ENCODE measurements around the gene MORF4L1. TPM values are rescaled to one million over a fixed set of nuclear protein-coding genes. Genes with fewer than 3 reads are reported as not detected.

Gene MORF4L1
- total and polyA plus RNA-seq, 10 of the 15 experiments (the other 5 are each of a cell fraction or from before 2014, with no cell fraction given), result 113 to 636 (median 229) TPM

- ChIA-PET POLR2A (interaction anchor here (0.8 to 1.2 kb wide), 2 partner anchors 27 to 39 kb away, joined by 3 read pairs; no protein-coding TSS in a partner anchor), SMC1A (ENCODE audit: uncharacterized antibody, unreplicated experiment) (interaction anchor here (1.2 to 1.3 kb wide), 2 partner anchors 28 to 71 kb away, joined by 3 read pairs; no protein-coding TSS in a partner anchor), RAD21 (ENCODE audit: unreplicated experiment) (no interaction called here), CTCF (interaction anchor here (1.8 kb wide), 1 partner anchor 59 kb away, joined by 4 read pairs; no protein-coding TSS in a partner anchor)
- H2AFZ ChIP-seq (ENCODE audit: control insufficient read depth, low read depth, low read length), result no peak overlapping the region
- FAIRE-seq, result no peak
- in situ Hi-C loops (cut with MboI), result no loop called here
- no peak overlapping the region for H3K9ac ChIP-seq (ENCODE audit: control insufficient read depth, insufficient read depth, low read length)
- H3K36me3 ChIP-seq (ENCODE audit: control insufficient read depth in 2 of 2, insufficient read depth in 2 of 2, low read length in 1 of 2), result no peaks in the 10 kb centered on the region
- no peak for TF ChIP-seq TBL1XR1 (IDR thresholded peaks at IDR 0.05; ENCODE audit: low read depth, low read length)
- no peak for TF ChIP-seq EED (IDR thresholded peaks at IDR 0.05; ENCODE audit: low read depth)
- no peak for TF ChIP-seq PML (IDR thresholded peaks at IDR 0.05; ENCODE audit: low read length)
- TF ChIP-seq BHLHE40 (IDR thresholded peaks at IDR 0.05; ENCODE audit: borderline replicate concordance in 1 of 2, low read depth in 2 of 2, low read length in 1 of 2), result no peak
- no peak for TF ChIP-seq NBN (IDR thresholded peaks at IDR 0.05)
- no peak for TF ChIP-seq ZNF217 (IDR thresholded peaks at IDR 0.05)
- TF ChIP-seq TARDBP (IDR thresholded peaks at IDR 0.05; ENCODE audit: borderline replicate concordance), result no peak
- peaks cover 12% of the 10 kb centered on the region for H3K4me1 ChIP-seq (ENCODE audit: control insufficient read depth, insufficient read depth, low read length)
- intact Hi-C loops (cut with micrococcal nuclease; ENCODE audit: unreplicated experiment), result no loop called here
- 83% methylated on average over 5 of the region's 5 CpGs for WGBS (ENCODE audit: insufficient coverage, insufficient replicate concordance, low lambda C conversion rate, missing lambda C conversion rate)
- no peak overlapping the region for H3K4me3 ChIP-seq
- no peak for ATAC-seq
- no peak overlapping the region for H3K27ac ChIP-seq (ENCODE audit: control insufficient read depth, insufficient read depth)
- no peaks in the 10 kb centered on the region for H3K9me3 ChIP-seq (replicated peaks; ENCODE audit: control insufficient read depth, insufficient read depth, low read length)
- no TSS peak for BruUV-seq (replicated peaks)
- no peaks in the 10 kb centered on the region; a peak in 1 of 4 replicates for H3K27me3 ChIP-seq (replicated peaks in 1 of 2; ENCODE audit: control insufficient read depth in 2 of 2, insufficient read depth in 2 of 2, low read length in 1 of 2)
- no peaks in the 10 kb centered on the region for H4K20me1 ChIP-seq (ENCODE audit: control insufficient read depth, insufficient read depth)
- H3K79me2 ChIP-seq (ENCODE audit: control insufficient read depth, insufficient read depth, low read length), result peaks cover 27% of the 10 kb centered on the region
- H3K4me2 ChIP-seq (ENCODE audit: control insufficient read depth, insufficient read depth), result no peak overlapping the region
- DNase-seq (ENCODE audit: low read depth, low spot score), result no peak
Observed at GRCh38 chr15:78947506-78947905, 74.8 kb downstream of the MORF4L1 start.

Small RNA genes lying within 50 kb of the gene (small RNA-seq; reads per million reads assigned to genes)
- not detected for gene RNU6-415P

Other genes starting within 250 kb of the MORF4L1 start
- not detected in 2 replicates for gene CHRNB4, start 231.7 kb upstream of the MORF4L1 start, total RNA-seq (2014; rRNA removed)
- gene CHRNB4, start 231.7 kb upstream of the MORF4L1 start, total RNA-seq (2014; rRNA removed; fragmentation: Illumina TruSeq; extraction: Trizol), result not detected in 2 replicates
- gene CHRNB4, start 231.7 kb upstream of the MORF4L1 start, total RNA-seq (2021), result not detected in 2 replicates
- 0.10 TPM in 1 of 2 replicates, not detected in the other for gene CHRNB4, start 231.7 kb upstream of the MORF4L1 start, polyA plus RNA-seq (2011; rRNA removed)
- not detected in 2 replicates for gene CHRNB4, start 231.7 kb upstream of the MORF4L1 start, polyA plus RNA-seq (2014; fragmentation: Illumina TruSeq; extraction: Trizol)
- gene CHRNB4, start 231.7 kb upstream of the MORF4L1 start, polyA plus RNA-seq (2014; fragmentation: Nextera tagmentation; extraction: Ambion mirVana), result not detected
- gene CHRNB4, start 231.7 kb upstream of the MORF4L1 start, polyA plus RNA-seq (2014; rRNA removed), result not detected in 2 replicates
- not detected for gene CHRNB4, start 231.7 kb upstream of the MORF4L1 start, polyA plus RNA-seq (2016; fragmentation: Nextera tagmentation; extraction: Ambion mirVana)
- 0.22 TPM in 1 of 2 replicates, not detected in the other for gene ADAMTS7, start 61.4 kb upstream of the MORF4L1 start, total RNA-seq (2014; rRNA removed)
- gene ADAMTS7, start 61.4 kb upstream of the MORF4L1 start, total RNA-seq (2014; rRNA removed; fragmentation: Illumina TruSeq; extraction: Trizol), result 0.09 TPM in 1 of 2 replicates, not detected in the other
- gene ADAMTS7, start 61.4 kb upstream of the MORF4L1 start, total RNA-seq (2021), result 0.08 and 0.28 TPM in 2 replicates
- gene ADAMTS7, start 61.4 kb upstream of the MORF4L1 start, polyA plus RNA-seq (2011; rRNA removed), result not detected in 2 replicates
- 0.03 TPM in 1 of 2 replicates, not detected in the other for gene ADAMTS7, start 61.4 kb upstream of the MORF4L1 start, polyA plus RNA-seq (2014; fragmentation: Illumina TruSeq; extraction: Trizol)
- not detected for gene ADAMTS7, start 61.4 kb upstream of the MORF4L1 start, polyA plus RNA-seq (2014; fragmentation: Nextera tagmentation; extraction: Ambion mirVana)
- gene ADAMTS7, start 61.4 kb upstream of the MORF4L1 start, polyA plus RNA-seq (2014; rRNA removed), result 0.09 and 0.16 TPM in 2 replicates
- gene ADAMTS7, start 61.4 kb upstream of the MORF4L1 start, polyA plus RNA-seq (2016; fragmentation: Nextera tagmentation; extraction: Ambion mirVana), result under 1 TPM in 1 of 2 experiments, not detected in 1; 0.04 TPM
- 978 and 1,037 TPM in 2 replicates for gene CTSH, start 72.2 kb downstream of the MORF4L1 start, total RNA-seq (2014; rRNA removed)
- 431 and 454 TPM in 2 replicates for gene CTSH, start 72.2 kb downstream of the MORF4L1 start, total RNA-seq (2014; rRNA removed; fragmentation: Illumina TruSeq; extraction: Trizol)
- gene CTSH, start 72.2 kb downstream of the MORF4L1 start, total RNA-seq (2021), result 510 and 512 TPM in 2 replicates
- gene CTSH, start 72.2 kb downstream of the MORF4L1 start, polyA plus RNA-seq (2011; rRNA removed), result 1,085 and 1,212 TPM in 2 replicates
- gene CTSH, start 72.2 kb downstream of the MORF4L1 start, polyA plus RNA-seq (2014; fragmentation: Illumina TruSeq; extraction: Trizol), result 738 and 761 TPM in 2 replicates
- 10 to 100 TPM; 30.2 to 88.2 TPM for gene CTSH, start 72.2 kb downstream of the MORF4L1 start, polyA plus RNA-seq (2014; fragmentation: Nextera tagmentation; extraction: Ambion mirVana)
- 983 and 1,098 TPM in 2 replicates for gene CTSH, start 72.2 kb downstream of the MORF4L1 start, polyA plus RNA-seq (2014; rRNA removed)
- gene CTSH, start 72.2 kb downstream of the MORF4L1 start, polyA plus RNA-seq (2016; fragmentation: Nextera tagmentation; extraction: Ambion mirVana), result 100 to 1,000 TPM; 505 to 526 TPM
- gene RASGRF1, start 217.9 kb downstream of the MORF4L1 start, total RNA-seq (2014; rRNA removed), result 1.3 and 1.6 TPM in 2 replicates
- gene RASGRF1, start 217.9 kb downstream of the MORF4L1 start, total RNA-seq (2014; rRNA removed; fragmentation: Illumina TruSeq; extraction: Trizol), result 0.58 and 0.60 TPM in 2 replicates
- gene RASGRF1, start 217.9 kb downstream of the MORF4L1 start, total RNA-seq (2021), result 0.85 and 1.1 TPM in 2 replicates
- 0.68 and 0.87 TPM in 2 replicates for gene RASGRF1, start 217.9 kb downstream of the MORF4L1 start, polyA plus RNA-seq (2011; rRNA removed)
- gene RASGRF1, start 217.9 kb downstream of the MORF4L1 start, polyA plus RNA-seq (2014; fragmentation: Illumina TruSeq; extraction: Trizol), result 1.1 and 1.6 TPM in 2 replicates
- gene RASGRF1, start 217.9 kb downstream of the MORF4L1 start, polyA plus RNA-seq (2014; fragmentation: Nextera tagmentation; extraction: Ambion mirVana), result under 1 TPM; 0.20 to 0.21 TPM
- gene RASGRF1, start 217.9 kb downstream of the MORF4L1 start, polyA plus RNA-seq (2014; rRNA removed), result 0.60 and 0.72 TPM in 2 replicates
- gene RASGRF1, start 217.9 kb downstream of the MORF4L1 start, polyA plus RNA-seq (2016; fragmentation: Nextera tagmentation; extraction: Ambion mirVana), result 1 to 10 TPM; 1.1 to 1.9 TPM

Data from GM12878 (cell line).